Hepatocyte (in vitro differentiated cells): ENCODE measurements around the gene MYL4. TPM values are rescaled to one million over a fixed set of nuclear protein-coding genes. Genes with fewer than 3 reads are reported as not detected.

Experiments
- DNase-seq: peaks from one replicate; pipeline ENCODE4 v3.0.0-alpha.2; 2016; ENCODE audit warnings: low spot score
- H2AFZ ChIP-seq: fragments of 200-600 bp; sonication (generic); 2 replicates; pipeline ENCODE4 v1.6.0; 2016; ENCODE audit warnings: antibody characterized with exemption, mild to moderate bottlenecking
- H3K27ac ChIP-seq: fragments of 200-600 bp; sonication (generic); 2 replicates; pipeline ENCODE4 v1.5.1; 2016; ENCODE audit warnings: mild to moderate bottlenecking
- H3K27me3 ChIP-seq: fragments of 200-600 bp; sonication (generic); 2 replicates; pipeline ENCODE4 v1.6.1; 2016
- H3K36me3 ChIP-seq: fragments of 200-600 bp; sonication (generic); replicated peaks from 2 replicates; pipeline ENCODE4 v1.5.1; 2016; ENCODE audit warnings: low read depth; ENCODE audit not compliant: insufficient read depth
- H3K4me1 ChIP-seq: fragments of 200-600 bp; sonication (generic); 2 replicates; pipeline ENCODE4 v1.5.1; 2016; ENCODE audit warnings: mild to moderate bottlenecking, moderate library complexity; ENCODE audit not compliant: insufficient read depth
- H3K4me2 ChIP-seq: fragments of 200-600 bp; sonication (generic); 2 replicates; pipeline ENCODE4 v1.6.0; 2016
- H3K4me3 ChIP-seq: fragments of 200-600 bp; sonication (generic); 2 replicates; pipeline ENCODE4 v1.5.1; 2016; ENCODE audit warnings: mild to moderate bottlenecking
- H3K79me2 ChIP-seq: fragments of 200-600 bp; sonication (generic); 2 replicates; pipeline ENCODE4 v1.6.0; 2017; ENCODE audit warnings: mild to moderate bottlenecking
- H3K9me2 ChIP-seq: fragments of 200-600 bp; sonication (generic); replicated peaks from 2 replicates; pipeline ENCODE4 v1.6.0; 2017; ENCODE audit warnings: mild to moderate bottlenecking; ENCODE audit not compliant: insufficient read depth
- H3K9me3 ChIP-seq: fragments of 200-600 bp; sonication (generic); 2 replicates; pipeline ENCODE4 v1.5.1; 2016; ENCODE audit warnings: low read depth, mild to moderate bottlenecking
- H4K20me1 ChIP-seq: fragments of 200-600 bp; sonication (generic); 2 replicates; pipeline ENCODE4 v1.6.0; 2016; ENCODE audit warnings: mild to moderate bottlenecking; ENCODE audit not compliant: insufficient read depth, poor library complexity, severe bottlenecking
- EZH2 ChIP-seq: fragments of 200-600 bp; sonication (generic); IDR thresholded peaks from 2 replicates; pipeline ENCODE4 v1.6.1; 2016; ENCODE audit warnings: antibody characterized with exemption, mild to moderate bottlenecking, borderline replicate concordance
- EZH2phosphoT487 ChIP-seq: fragments of 200-600 bp; sonication (generic); IDR thresholded peaks from one replicate; pipeline ENCODE4 v1.6.1; 2018; ENCODE audit warnings: antibody characterized with exemption, mild to moderate bottlenecking, low read depth, moderate library complexity; ENCODE audit not compliant: unreplicated experiment, severe bottlenecking
- WGBS: methylation state at CpG from one replicate; pipeline ENCODE4 v1.1.6; 2016; ENCODE audit warnings: low lambda C conversion rate; ENCODE audit errors: missing lambda C conversion rate; 5-methylcytosine and 5-hydroxymethylcytosine counted together
- polyA plus RNA-seq: library from polyadenylated mRNA; unstranded; fragments of >200 nt; fragmentation: Nextera tagmentation; extraction: Ambion mirVana; gene quantifications from 2 replicates; pipeline ENCODE4 v1.2.1, GENCODE V29; 2016
- total RNA-seq: library from RNA; depleted of rRNA; stranded (reverse); fragments of >200 nt; gene quantifications from 2 replicates; pipeline ENCODE4 v1.2.3, GENCODE V29; 2014
- TF ChIP-seq, protein P1 (sequence below): fragments of 200-600 bp; sonication (generic); IDR thresholded peaks from 2 replicates; pipeline ENCODE4 v1.5.1; 2016; ENCODE audit warnings: antibody characterized with exemption, mild to moderate bottlenecking; ENCODE audit not compliant: poor library complexity

The MYL4 gene
- total and polyA plus RNA-seq, 2 experiments from 2014 or later, result 10.2 to 28.6 TPM

DNA sequence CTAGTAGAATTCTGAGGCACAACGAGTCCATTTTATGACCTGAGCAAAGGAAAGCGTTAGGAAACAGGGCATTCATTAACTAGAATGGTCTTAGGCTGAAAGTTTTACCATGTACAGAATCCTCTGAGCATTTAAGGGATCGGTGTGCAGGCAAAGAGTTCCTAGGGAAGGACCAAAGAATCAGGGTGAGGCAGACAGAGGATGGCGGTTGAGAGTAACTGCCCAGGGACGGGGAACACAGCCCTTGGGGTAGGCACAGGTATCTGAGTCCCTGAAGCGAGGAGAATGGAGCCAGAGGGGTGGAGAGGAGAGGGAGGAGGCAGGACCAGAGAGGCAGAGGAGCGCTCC lies 30.4 kb downstream of the MYL4 start:
- Histone ChIP-seq H3K4me2 (peak overlapping the region; percentile 48), H3K27me3 (no peaks in the 10 kb centered on the region), H3K9me3 (no peaks in the 10 kb centered on the region), H4K20me1 (no peaks in the 10 kb centered on the region), H3K4me1 (peaks cover 16% of the 10 kb centered on the region), H2AFZ (peak overlapping the region; percentile 30), H3K9me2 (no peaks in the 10 kb centered on the region), H3K36me3 (no peaks in the 10 kb centered on the region), H3K27ac (peak overlapping the region; percentile 83), H3K79me2 (no peaks in the 10 kb centered on the region), H3K4me3 (no peak overlapping the region)
- TF ChIP-seq EZH2, result no peak
- TF ChIP-seq, protein P1, sequence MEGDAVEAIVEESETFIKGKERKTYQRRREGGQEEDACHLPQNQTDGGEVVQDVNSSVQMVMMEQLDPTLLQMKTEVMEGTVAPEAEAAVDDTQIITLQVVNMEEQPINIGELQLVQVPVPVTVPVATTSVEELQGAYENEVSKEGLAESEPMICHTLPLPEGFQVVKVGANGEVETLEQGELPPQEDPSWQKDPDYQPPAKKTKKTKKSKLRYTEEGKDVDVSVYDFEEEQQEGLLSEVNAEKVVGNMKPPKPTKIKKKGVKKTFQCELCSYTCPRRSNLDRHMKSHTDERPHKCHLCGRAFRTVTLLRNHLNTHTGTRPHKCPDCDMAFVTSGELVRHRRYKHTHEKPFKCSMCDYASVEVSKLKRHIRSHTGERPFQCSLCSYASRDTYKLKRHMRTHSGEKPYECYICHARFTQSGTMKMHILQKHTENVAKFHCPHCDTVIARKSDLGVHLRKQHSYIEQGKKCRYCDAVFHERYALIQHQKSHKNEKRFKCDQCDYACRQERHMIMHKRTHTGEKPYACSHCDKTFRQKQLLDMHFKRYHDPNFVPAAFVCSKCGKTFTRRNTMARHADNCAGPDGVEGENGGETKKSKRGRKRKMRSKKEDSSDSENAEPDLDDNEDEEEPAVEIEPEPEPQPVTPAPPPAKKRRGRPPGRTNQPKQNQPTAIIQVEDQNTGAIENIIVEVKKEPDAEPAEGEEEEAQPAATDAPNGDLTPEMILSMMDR, result no peak
- TF ChIP-seq EZH2phosphoT487, result no peak
- no peak for DNase-seq
- 75% methylated on average over 7 of the region's 7 CpGs for WGBS

- H3K9me3 ChIP-seq, result no peaks in the 10 kb centered on the region
- TF ChIP-seq EZH2, result no peak
- TF ChIP-seq, protein P1, result no peak
- no peak for TF ChIP-seq EZH2phosphoT487
- WGBS, result 41% methylated on average over 2 of the region's 3 CpGs
- no peaks in the 10 kb centered on the region for H3K36me3 ChIP-seq
- peak overlapping the region; percentile 48 for H3K4me2 ChIP-seq
- H3K4me1 ChIP-seq, result peaks cover 16% of the 10 kb centered on the region
- H2AFZ ChIP-seq, result peak overlapping the region; percentile 30
- H3K79me2 ChIP-seq, result no peaks in the 10 kb centered on the region
- no peaks in the 10 kb centered on the region for H3K9me2 ChIP-seq
- no peaks in the 10 kb centered on the region for H4K20me1 ChIP-seq
- peak; percentile 77 for DNase-seq
- H3K27ac ChIP-seq, result peak overlapping the region; percentile 83
- H3K27me3 ChIP-seq, result no peaks in the 10 kb centered on the region
- no peak overlapping the region for H3K4me3 ChIP-seq
These were observed 31.0 kb downstream of the MYL4 start for GRCh38 chr17:47239967-47240651.

DNA sequence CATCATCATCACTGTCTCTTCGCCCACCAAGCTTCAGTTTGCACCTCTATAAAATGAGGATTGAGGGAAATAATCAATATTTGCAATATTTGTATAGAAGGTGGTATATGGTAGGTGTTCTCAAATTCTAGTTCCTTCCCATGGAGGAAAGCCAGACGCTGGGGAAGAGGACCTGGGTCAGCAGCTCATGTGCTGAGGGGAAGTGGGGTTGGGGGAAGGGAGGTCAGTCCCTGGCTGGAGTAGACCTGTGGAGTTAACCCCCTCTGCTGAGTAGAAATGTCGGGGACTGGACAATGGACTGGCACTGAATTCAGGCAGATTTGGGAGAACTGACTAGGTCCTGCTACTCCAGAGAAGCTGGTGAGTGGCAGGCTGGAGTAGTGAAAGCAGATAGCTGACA lies 31.7 kb downstream of the MYL4 start:
- Histone ChIP-seq H3K4me1 (peaks cover 16% of the 10 kb centered on the region), H3K36me3 (no peaks in the 10 kb centered on the region), H4K20me1 (no peaks in the 10 kb centered on the region), H3K4me2 (no peak overlapping the region), H2AFZ (no peak overlapping the region), H3K27ac (peak overlapping the region; percentile 83), H3K79me2 (no peaks in the 10 kb centered on the region), H3K4me3 (no peak overlapping the region), H3K9me2 (no peaks in the 10 kb centered on the region), H3K9me3 (no peaks in the 10 kb centered on the region), H3K27me3 (no peaks in the 10 kb centered on the region)
- no peak for DNase-seq
- WGBS, result 78% methylated on average over 3 of the region's 3 CpGs
- TF ChIP-seq, protein P1, result no peak

DNA sequence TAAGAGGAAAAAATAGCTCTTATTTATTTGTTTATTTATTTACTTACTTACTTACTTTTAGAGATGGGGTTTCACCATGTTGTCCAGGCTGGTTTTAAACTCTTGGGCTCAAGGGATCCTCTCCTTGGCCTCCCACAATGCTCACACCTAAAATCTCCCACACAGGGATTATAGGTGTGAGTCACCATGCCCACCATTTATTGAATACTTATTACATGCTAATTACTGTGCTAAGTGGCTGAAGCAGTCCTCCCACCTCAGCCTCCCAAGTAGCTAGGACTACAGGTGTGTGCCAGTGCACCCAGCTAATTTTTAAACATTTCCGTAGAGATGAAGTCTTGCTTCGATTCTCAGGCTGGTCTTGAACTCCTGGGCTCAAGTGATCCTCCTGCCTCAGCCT lies 33.5 kb downstream of the MYL4 start:
- Histone ChIP-seq H3K27ac (no peak overlapping the region), H3K9me3 (no peaks in the 10 kb centered on the region), H2AFZ (no peak overlapping the region), H3K36me3 (no peaks in the 10 kb centered on the region), H4K20me1 (no peaks in the 10 kb centered on the region), H3K4me2 (no peak overlapping the region), H3K9me2 (no peaks in the 10 kb centered on the region), H3K4me1 (peaks cover 16% of the 10 kb centered on the region), H3K79me2 (no peaks in the 10 kb centered on the region), H3K4me3 (no peak overlapping the region), H3K27me3 (no peaks in the 10 kb centered on the region)
- no peak for TF ChIP-seq EZH2phosphoT487
- TF ChIP-seq, protein P1, result no peak
- TF ChIP-seq EZH2, result no peak
- 88% methylated on average over 2 of the region's 2 CpGs for WGBS
- DNase-seq, result no peak
